Activated CD8-positive, alpha-beta memory T cell treated with anti-CD3 and anti-CD28 coated beads, Interleukin-2, amount 50 U/mL, for 1 hour (primary cell): ENCODE results near the gene RPS6KA5.
A peak's percentile ranks its signal among the peaks of the same experiment; 100 is the strongest.
"Not testable (repeated sequence)": the region's sequence is repeated elsewhere in the genome, so short reads cannot be mapped to it uniquely, and the experiment has no call there.

ENCODE experiments used
- DNase-seq: peaks from one replicate; pipeline ENCODE4 v3.0.0-alpha.2; 2020; ENCODE audit errors: extremely low read depth

RPS6KA5 gene

DNA sequence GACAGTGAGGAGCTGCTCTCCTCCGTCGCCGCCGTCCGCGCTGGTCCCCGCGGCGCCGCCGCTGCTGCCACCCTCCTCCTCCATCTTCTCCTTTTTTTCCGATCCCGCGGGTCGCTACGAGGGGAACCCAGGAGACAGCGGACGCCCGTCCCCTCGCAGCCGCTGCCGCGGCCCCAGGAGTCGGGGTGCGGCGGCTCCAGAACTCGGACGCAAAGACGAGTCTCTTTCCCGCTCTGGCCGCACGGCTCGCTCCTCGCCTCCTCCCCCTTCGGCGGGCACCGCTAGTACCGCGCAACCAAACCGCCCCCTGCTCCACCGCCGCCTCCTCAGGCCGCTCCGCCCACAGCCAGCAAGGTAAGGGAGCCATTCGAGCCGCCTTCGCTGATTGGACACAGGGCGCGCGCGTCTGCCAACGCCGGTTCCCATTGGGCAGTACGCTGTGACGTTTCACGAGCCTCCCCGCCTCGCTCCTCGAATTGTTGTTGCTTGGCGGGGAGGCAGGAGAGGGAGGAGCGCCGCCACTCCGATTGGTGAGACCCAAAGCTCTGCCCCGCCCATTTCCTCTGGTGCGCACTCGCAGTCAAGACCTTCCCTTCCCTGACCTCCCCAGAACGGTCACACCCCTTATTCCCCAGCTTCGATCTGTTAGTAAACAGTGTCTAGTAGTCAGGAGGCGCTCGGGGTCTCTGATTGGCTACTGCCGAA lies at the start of gene RPS6KA5:
RPS6KA5 (minus strand) TSS at position 291 of the 705 bp plus-strand sequence; CDS start at position 84, 207 bp downstream.
- DNase-seq: peak; percentile 100

DNA sequence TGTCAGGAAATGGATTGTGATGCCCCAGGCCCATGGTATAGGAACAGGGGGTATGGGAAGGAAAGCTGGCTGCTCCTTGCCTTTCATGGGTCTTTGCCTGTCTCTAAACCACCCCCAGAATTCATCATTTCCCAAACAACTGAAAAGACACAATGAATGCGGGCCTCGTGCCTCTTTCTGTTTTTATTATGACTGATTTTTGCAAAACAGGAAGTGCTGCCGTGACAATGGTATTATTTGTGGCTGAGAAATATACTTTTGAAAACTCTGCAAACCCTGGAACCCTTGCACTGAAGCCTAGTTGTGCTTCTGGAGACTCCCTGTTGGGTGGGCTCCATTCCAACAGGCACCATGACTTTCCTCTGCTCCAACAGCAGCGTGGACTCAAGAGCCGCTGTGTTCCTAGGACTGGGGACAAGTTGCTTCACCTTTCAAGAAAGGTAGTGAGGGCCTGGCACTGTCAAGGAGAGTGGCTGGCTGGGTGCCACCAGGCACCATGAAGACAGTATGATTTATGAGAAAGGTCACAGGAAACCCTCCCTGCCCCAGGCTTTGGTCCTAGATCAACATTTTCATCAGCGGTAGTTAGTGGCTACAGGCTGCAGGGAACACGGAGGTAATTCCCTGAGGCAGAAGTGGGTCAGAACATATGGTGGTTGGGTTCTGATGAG lies 48.6 kb upstream of the RPS6KA5 start:
- DNase-seq: no peak

GRCh38 chr14:91103116-91103515 lies 42.7 kb upstream of the RPS6KA5 start:
- DNase-seq: no peak

GRCh38 chr14:91100102-91100501 lies 39.7 kb upstream of the RPS6KA5 start:
- no peak for DNase-seq

DNA sequence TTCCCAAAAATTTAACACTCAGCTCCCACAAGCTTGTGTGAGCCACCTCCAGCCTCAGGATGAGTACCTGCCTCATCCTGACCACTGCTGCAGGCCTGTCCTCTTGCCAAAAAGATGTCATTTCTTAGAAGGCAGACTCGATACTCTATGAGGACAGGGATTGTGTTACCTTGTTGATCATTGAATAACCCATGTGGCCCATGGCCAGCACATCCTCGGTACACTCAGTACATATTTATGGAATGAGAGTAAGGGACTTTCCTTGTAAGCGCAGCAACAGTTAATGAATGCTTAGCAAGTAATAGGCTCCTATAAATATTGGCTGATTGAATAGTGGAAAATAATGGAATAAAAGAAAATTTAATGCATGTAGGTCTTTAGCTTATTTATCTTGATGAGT lies 38.1 kb upstream of the RPS6KA5 start:
- DNase-seq: no peak

DNA sequence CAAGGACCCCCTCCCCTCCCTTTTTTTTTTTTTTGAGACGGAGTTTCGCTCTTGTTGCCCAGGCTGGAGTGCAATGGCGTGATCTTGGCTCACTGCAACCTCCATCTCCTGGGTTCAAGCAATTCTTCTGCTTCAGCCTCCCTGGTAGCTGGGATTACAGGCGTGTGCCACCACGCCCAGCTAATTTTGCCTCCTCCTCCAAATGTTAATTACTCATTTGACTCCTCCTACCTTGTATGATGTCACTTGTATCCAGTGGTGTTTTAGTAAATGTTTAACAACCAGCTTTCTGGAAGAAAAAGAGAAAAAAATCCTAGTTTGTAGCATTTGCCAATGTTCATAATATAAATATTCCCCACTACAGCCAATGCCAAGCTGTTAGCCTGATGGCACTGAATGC lies 37.2 kb upstream of the RPS6KA5 start:
- DNase-seq: not testable (repeated sequence)

DNA sequence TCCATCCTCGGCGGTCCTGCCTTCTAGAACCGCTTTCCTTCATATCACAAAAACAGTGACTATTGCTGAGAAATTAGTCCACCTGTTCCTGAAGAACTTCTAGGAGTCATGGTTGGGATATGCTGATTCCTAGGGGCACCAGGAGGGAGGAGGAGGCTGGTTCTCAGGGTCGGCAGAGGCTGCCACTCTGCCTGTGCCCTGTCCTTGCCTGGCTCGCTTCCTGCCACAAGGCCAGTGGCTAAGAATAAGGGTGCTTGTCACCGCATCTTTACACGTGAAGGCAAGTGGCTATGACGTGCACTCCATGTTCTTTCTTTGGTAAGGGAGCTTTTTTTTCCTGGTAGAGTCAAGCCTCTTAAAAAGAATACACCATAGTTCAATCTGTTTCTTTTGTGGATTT lies 34.7 kb upstream of the RPS6KA5 start:
- DNase-seq: no peak

- no peak for DNase-seq
These were observed 34.3 kb upstream of the RPS6KA5 start for GRCh38 chr14:91094772-91095171.

GRCh38 chr14:91093743-91094472 lies 33.5 kb upstream of the RPS6KA5 start:
- DNase-seq: not testable (repeated sequence)

DNA sequence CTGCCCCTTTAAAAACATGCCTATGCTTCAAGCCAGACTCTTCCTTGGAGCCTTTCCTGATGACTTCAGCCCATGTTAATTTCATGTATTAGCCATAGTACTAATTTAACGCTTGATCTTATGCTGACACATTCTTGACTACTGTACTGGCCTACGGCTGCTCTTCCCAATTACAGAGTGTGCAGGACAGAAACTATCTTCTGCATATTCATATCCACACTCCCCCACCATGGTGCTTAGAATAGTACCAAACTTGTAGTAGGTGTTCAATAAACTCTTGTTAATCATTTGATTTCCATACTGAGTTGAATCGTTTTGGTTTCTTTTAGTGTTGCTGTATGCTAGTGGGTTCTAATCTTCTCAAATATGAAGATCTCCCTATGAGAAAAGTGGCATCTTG lies 31.6 kb upstream of the RPS6KA5 start:
- no peak for DNase-seq

DNA sequence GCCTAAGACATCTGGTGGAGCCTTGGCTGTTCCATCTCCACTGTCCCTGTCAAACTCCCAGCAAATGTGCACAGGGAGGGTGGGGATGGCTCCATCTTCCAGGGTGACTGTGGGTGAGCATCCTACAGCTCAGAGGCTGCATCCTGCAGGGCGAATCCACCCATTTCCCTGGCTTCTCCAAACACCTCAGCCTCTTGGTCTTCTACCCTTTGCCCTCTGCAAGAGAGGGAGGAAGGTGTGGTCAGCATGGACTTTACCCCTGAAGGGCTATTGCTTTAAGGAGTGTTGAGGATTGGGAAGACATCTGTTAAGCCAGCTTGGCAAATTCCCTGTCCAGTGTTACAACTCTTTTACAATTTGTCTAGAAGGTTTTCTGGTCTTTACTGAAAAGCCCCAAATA lies 30.3 kb upstream of the RPS6KA5 start:
- no peak for DNase-seq

GRCh38 chr14:91089958-91090535 lies 29.6 kb upstream of the RPS6KA5 start:
- no peak for DNase-seq

DNA sequence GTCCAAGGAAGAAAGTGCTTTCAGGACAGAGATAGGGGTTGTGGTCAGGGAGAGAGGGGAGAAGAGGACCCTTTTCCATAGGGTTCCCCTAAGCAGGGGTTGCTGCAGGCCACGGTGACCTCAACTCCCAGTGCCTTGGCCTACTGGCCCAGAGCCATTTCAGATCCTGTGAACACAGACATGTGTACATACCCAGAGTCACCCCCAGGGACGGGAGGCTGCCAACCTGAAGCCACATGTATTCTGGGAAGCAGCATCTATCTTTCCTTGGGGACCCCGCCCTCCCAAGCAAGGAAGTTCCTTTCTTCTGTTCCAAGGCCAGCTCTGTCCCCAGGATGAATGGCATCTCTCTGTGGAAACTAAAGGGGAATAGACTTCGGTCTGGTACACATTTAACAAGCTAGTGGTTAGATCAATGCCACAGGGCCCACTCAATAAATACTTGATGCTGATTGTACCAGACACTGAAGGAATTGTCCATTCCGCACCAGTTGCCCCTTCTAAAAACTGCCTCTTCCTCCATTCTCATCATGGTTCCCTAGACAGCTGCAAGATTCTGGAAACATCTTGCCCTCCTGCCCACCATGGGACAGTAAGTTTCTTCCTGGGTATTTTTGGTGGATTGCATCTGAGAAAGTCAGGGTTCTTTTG lies 28.3 kb upstream of the RPS6KA5 start:
- no peak for DNase-seq

DNA sequence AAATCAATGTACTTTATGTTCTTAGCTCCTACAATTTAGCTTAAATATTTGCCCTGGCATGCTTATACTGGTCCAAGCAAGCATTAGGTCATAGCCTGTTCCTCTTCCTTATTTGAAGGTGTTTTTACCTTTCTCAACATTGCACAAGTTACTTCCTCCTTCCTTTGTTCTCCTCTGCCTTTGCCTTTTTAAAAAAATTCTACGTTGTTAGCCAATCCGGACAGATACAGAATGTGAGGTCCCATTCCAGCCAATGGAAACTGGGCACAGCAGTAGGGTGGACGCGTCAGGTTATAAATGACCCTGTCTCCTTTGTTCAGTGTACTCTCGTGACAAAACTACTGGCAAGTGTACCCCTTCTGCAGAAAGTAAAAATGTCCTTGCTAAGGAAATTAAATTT lies 27.0 kb upstream of the RPS6KA5 start:
- DNase-seq: not testable (repeated sequence)

GRCh38 chr14:91084516-91084915 lies 24.1 kb upstream of the RPS6KA5 start:
- no peak for DNase-seq

DNA sequence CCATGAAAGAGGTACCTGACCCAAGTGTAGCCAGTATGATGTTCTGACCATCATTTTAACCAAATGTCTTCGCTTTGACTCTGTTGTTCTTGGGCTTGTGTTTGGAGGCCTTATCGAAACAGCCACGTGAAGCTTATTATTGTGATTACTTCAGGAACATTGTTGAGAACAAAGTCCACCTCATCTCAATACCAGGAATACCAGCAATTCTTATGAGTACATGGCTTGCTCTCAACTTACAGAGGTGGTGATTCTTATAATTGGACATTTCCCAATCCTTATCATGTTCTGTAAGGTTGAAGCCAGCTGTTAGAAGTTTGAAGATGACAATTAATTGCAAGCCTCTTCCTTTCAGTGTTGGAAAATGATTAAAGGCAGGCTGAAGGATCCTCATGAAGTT lies 21.8 kb upstream of the RPS6KA5 start:
- no peak for DNase-seq

- no peak for DNase-seq
These were observed 19.6 kb upstream of the RPS6KA5 start for GRCh38 chr14:91080071-91080470.

GRCh38 chr14:91078095-91078737 lies 17.8 kb upstream of the RPS6KA5 start:
- DNase-seq: no peak

DNA sequence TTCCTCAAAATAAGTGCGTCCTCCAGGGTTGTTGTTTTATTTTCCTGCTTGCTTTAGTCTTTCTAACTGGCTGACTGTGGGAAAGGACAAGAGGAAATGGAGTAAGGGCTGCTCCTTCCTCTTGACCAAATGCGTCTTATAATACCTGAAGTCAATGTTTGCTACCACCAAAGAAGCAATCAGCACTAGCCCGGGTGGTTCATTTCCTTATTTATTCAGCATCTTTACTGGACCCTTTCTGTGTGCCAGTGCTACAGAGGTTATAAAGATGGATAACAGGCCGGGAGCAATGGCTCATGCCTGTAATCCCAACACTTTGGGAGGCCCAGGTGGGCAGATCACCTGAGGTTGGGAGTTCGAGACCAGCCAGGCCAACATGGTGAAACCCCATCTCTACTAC lies 15.1 kb upstream of the RPS6KA5 start:
- DNase-seq: no peak

DNA sequence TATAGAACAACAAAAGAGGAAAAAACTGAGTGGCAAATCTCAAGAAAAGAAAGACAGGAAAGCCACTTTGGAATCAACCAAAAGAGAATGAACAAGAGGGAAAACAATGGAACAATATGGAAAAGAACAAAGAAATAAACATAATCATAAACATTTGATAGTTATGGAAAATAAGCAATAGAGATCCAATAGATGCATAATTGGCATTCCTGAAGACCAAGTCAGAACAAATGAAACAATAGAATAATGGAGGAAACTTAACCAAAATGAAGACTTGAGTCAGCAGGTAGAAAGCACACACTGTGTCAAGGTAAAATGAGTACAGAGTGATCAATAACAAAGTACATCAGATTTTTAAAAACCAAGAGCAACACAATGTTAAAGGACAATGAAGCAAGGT lies 10.1 kb upstream of the RPS6KA5 start:
- no peak for DNase-seq

- no peak for DNase-seq
These were observed 8.2 kb upstream of the RPS6KA5 start for GRCh38 chr14:91068642-91069041.
